Measurements from ENCODE around the gene MEGF10. TPM values are rescaled to one million over a fixed set of nuclear protein-coding genes. Genes with fewer than 3 reads are reported as not detected.

The MEGF10 gene
- total and polyA plus RNA-seq, 8 donors, result 0.17 to 1.7 (median 0.76) TPM

- Histone ChIP-seq H3K4me1 (peaks cover 0 to 6% of the 10 kb centered on the region in 2 donors), H3K27ac (no peak overlapping the region), H3K4me3 (no peak overlapping the region), H3K27me3 (peaks cover 36 to 49% of the 10 kb centered on the region in 2 donors), H3K9me3 (no peaks in the 10 kb centered on the region), H3K36me3 (no peaks in the 10 kb centered on the region)
- DNase-seq (no peak), ATAC-seq (no peak)
- no peak for TF ChIP-seq CTCF (IDR thresholded peaks at IDR 0.05)
- intact Hi-C loops (cut with DNase I), result no loop called here
Measured at GRCh38 chr5:127288676-127289075, 1.9 kb upstream of the MEGF10 start.

DNA sequence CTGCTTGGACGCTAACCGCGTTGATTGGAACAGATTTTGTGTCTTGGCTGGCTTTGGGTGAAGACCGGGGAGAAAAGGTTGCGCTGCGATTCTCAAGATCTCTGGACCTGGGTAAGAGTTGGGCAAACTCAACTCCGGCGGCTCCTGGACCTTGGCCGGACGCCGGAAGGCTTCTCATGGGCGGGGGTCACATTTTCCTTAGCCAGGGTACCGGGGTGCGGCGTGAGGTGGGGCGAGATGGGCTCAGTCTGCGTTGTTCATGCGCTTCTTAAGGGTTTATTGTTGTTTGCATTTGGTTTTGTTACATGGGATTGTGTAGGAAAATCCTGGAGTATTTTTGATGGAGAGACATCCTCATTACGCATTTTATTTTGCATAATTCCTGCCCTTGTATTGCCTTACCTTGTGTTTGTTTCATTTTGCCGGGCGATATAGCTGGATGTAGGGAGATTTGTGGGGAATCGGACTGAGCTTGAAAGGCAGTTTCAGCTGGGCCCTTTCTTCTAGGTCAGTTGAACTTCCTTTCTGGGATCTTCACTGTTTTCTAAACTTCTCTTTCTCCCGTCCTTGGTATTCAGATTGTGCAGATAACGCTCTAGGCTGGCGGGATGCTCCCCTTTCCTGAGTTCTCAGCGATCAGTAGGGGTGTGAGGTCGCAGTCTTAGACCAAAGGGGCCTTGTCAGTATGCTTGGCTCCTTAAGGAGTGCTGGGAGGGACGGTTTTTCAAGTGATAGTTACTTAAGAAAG, 524 bp downstream of the MEGF10 start:
- no peak overlapping the region for H3K27ac ChIP-seq
- no peak for TF ChIP-seq CTCF (IDR thresholded peaks at IDR 0.05)
- DNase-seq (peak in 2 of 4 donors; percentile 12 to 59), ATAC-seq (no peak)
- H3K9me3 ChIP-seq, result no peaks in the 10 kb centered on the region
- intact Hi-C loops (cut with DNase I), result no loop called here
- no peaks in the 10 kb centered on the region for H3K36me3 ChIP-seq
- H3K27me3 ChIP-seq, result peaks cover 36 to 53% of the 10 kb centered on the region in 2 donors
- no peak overlapping the region for H3K4me3 ChIP-seq
- H3K4me1 ChIP-seq, result peaks cover 0 to 6% of the 10 kb centered on the region in 2 donors

- no peak for ATAC-seq
- H3K27ac ChIP-seq, result no peak overlapping the region
- no peak for DNase-seq
- H3K4me1 ChIP-seq, result peaks cover 0 to 6% of the 10 kb centered on the region in 2 donors
- no peaks in the 10 kb centered on the region for H3K9me3 ChIP-seq
- peaks cover 36 to 53% of the 10 kb centered on the region in 2 donors for H3K27me3 ChIP-seq
- intact Hi-C loops (cut with DNase I), result no loop called here
- H3K36me3 ChIP-seq, result no peaks in the 10 kb centered on the region
- no peak overlapping the region for H3K4me3 ChIP-seq
- TF ChIP-seq CTCF (IDR thresholded peaks at IDR 0.05), result no peak
Measured at GRCh38 chr5:127292030-127292735, 1.6 kb downstream of the MEGF10 start.

DNA sequence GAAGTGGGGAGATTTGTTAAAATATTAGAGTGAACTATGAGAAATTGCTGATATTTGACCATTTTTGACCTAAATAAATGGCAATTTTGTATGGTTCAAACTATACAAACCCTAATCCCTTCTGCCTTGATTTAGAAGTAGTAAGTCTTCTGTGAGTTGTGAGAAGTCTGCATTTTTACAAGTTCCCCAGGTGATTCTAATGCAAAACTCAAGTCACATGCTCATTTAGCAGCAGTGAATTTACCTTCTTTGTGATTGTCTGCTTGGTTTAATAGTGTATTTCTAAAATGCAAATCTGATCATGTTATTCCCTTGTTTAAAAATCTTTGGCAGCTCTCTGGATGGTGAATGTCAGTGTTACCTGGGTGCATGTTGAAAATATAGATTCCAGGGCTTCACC, 2.8 kb downstream of the MEGF10 start:
- Histone ChIP-seq H3K36me3 (no peaks in the 10 kb centered on the region), H3K27ac (no peak overlapping the region), H3K4me3 (no peak overlapping the region), H3K9me3 (no peaks in the 10 kb centered on the region), H3K4me1 (peaks cover 0 to 6% of the 10 kb centered on the region in 2 donors), H3K27me3 (peaks cover 36 to 53% of the 10 kb centered on the region in 2 donors)
- no peak for DNase-seq
- TF ChIP-seq CTCF (IDR thresholded peaks at IDR 0.05), result no peak
- intact Hi-C loops (cut with DNase I), result no loop called here
- ATAC-seq, result no peak

GRCh38 chr5:127294829-127295228, 4.2 kb downstream of the MEGF10 start:
- Histone ChIP-seq H3K9me3 (no peaks in the 10 kb centered on the region), H3K4me3 (no peak overlapping the region), H3K27ac (no peak overlapping the region), H3K36me3 (no peaks in the 10 kb centered on the region), H3K27me3 (peaks cover 35 to 43% of the 10 kb centered on the region in 2 donors), H3K4me1 (peaks cover 0 to 6% of the 10 kb centered on the region in 2 donors)
- TF ChIP-seq CTCF (IDR thresholded peaks at IDR 0.05), result no peak
- intact Hi-C loops (cut with DNase I), result no loop called here
- ATAC-seq (no peak), DNase-seq (no peak)
